ENCODE data around the gene IL6R.

GRCh38 chr1:154406572-154406879 lies 1.4 kb downstream of the IL6R start:
- TF ChIP-seq YY1 (IDR thresholded peaks at IDR 0.05; ENCODE audit: insufficient read depth, insufficient read length) (no peak), SUZ12 (IDR thresholded peaks at IDR 0.05; ENCODE audit: extremely low read depth, insufficient read depth, insufficient read length) (no peak), ZNF274 (IDR thresholded peaks at IDR 0.05; ENCODE audit: low read depth, low read length) (no peak)
